ENCODE results near the gene CCDC27. TPM values are rescaled to one million over a fixed set of nuclear protein-coding genes. Genes with fewer than 3 reads are reported as not detected.
A peak's percentile ranks its signal among the peaks of the same experiment; 100 is the strongest.

CCDC27 gene
- total and polyA plus RNA-seq, 2 of the 13 experiments (the other 11 are each of a cell fraction or from before 2014, with no cell fraction given) = not detected

DNA sequence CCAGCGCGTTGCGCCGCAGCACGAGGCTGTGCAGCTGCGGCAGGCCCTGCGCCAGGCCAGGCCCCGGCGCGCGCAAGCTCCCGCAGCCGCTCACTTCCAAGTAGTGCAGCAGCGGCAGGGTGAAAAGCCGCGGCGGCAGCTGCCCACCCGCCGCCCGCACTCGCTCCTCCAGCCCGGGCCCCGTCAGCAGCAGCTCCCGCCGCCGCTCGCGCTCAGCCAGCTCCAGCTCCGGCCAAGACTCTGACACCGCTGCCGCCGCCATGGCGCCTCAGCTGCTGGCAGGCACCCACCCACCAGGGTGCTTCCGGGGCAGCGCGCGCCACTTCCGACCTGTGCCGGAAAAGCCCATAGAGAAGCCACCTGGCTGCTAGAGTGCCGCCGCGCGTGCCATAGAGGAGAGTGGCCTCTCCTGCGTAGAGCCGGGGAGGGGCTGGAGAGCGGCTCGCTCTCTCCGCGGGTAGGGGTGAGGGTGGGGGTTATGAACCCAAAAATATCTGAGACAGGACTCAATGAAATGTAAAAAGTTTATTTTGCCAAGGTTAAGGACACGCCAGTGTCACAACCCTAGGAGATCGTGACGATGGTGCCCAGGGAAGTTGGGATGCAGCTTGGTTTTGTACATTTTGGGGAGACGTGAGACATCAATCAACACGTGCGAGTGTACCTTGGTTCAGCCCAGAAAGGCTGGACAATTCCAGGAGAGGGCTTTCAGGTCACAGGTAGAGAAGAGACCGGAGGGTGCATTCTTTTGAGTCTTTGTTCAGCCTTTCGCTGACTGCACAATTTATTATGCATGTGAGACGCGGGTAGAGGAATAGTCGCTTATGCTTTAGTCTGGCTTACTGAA, 44.2 kb downstream of the CCDC27 start, which contains the start of gene LRRC47 (continued):
- TF ChIP-seq BRD4 (CRISPR knock-in tag; IDR thresholded peaks at IDR 0.05) = no peak
- no peak; the same call in 1 of the 2 replicates for TF ChIP-seq HMG20B (CRISPR knock-in tag; conservative IDR thresholded peaks at IDR 0.05)
- peak; percentile 49; the same call in 1 of the 2 replicates for TF ChIP-seq PRMT3 (CRISPR knock-in tag; IDR thresholded peaks at IDR 0.05; ENCODE audit: borderline replicate concordance, low read depth)
- TF ChIP-seq KLF12 (CRISPR knock-in tag; IDR thresholded peaks at IDR 0.05; ENCODE audit: borderline replicate concordance) = peak; percentile 93; the same call in 1 of the 2 replicates
- TF ChIP-seq ZKSCAN8 (CRISPR knock-in tag; IDR thresholded peaks at IDR 0.05; ENCODE audit: borderline replicate concordance) = no peak
- no peak for TF ChIP-seq SMARCE1 (IDR thresholded peaks at IDR 0.05; ENCODE audit: borderline replicate concordance)
- TF ChIP-seq, protein P1, sequence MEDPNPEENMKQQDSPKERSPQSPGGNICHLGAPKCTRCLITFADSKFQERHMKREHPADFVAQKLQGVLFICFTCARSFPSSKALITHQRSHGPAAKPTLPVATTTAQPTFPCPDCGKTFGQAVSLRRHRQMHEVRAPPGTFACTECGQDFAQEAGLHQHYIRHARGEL (CRISPR knock-in tag; IDR thresholded peaks at IDR 0.05) = no peak
- TF ChIP-seq, protein P2, sequence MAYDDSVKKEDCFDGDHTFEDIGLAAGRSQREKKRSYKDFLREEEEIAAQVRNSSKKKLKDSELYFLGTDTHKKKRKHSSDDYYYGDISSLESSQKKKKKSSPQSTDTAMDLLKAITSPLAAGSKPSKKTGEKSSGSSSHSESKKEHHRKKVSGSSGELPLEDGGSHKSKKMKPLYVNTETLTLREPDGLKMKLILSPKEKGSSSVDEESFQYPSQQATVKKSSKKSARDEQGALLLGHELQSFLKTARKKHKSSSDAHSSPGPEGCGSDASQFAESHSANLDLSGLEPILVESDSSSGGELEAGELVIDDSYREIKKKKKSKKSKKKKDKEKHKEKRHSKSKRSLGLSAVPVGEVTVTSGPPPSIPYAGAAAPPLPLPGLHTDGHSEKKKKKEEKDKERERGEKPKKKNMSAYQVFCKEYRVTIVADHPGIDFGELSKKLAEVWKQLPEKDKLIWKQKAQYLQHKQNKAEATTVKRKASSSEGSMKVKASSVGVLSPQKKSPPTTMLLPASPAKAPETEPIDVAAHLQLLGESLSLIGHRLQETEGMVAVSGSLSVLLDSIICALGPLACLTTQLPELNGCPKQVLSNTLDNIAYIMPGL (CRISPR knock-in tag; IDR thresholded peaks at IDR 0.05; ENCODE audit: borderline replicate concordance in 1 of 2, low read depth in 1 of 2) = peak in 1 of 2 experiments; percentile 74; a peak in 2 of 4 replicates
- TF ChIP-seq, protein P3, sequence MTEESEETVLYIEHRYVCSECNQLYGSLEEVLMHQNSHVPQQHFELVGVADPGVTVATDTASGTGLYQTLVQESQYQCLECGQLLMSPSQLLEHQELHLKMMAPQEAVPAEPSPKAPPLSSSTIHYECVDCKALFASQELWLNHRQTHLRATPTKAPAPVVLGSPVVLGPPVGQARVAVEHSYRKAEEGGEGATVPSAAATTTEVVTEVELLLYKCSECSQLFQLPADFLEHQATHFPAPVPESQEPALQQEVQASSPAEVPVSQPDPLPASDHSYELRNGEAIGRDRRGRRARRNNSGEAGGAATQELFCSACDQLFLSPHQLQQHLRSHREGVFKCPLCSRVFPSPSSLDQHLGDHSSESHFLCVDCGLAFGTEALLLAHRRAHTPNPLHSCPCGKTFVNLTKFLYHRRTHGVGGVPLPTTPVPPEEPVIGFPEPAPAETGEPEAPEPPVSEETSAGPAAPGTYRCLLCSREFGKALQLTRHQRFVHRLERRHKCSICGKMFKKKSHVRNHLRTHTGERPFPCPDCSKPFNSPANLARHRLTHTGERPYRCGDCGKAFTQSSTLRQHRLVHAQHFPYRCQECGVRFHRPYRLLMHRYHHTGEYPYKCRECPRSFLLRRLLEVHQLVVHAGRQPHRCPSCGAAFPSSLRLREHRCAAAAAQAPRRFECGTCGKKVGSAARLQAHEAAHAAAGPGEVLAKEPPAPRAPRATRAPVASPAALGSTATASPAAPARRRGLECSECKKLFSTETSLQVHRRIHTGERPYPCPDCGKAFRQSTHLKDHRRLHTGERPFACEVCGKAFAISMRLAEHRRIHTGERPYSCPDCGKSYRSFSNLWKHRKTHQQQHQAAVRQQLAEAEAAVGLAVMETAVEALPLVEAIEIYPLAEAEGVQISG (CRISPR knock-in tag; IDR thresholded peaks at IDR 0.05) = peak; percentile 100
- TF ChIP-seq, protein P4, sequence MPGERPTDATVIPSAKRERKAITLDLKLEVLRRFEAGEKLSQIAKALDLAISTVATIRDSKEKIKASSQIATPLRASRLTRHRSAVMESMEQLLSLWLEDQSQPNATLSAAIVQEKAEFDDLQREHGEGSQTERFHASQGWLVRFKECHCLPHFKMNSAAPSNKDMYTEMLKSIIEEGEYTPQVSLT (CRISPR knock-in tag; IDR thresholded peaks at IDR 0.05; ENCODE audit: borderline replicate concordance, low read depth) = no peak
- TF ChIP-seq KDM4B (CRISPR knock-in tag; IDR thresholded peaks at IDR 0.05) = peak; percentile 72; the same call in 1 of the 2 replicates
- no peak for TF ChIP-seq ZNF17 (CRISPR knock-in tag; IDR thresholded peaks at IDR 0.05)
- 0 out of 2 replicates have a peak, but pooled peaks have one; percentile 36 for TF ChIP-seq ZNF768 (CRISPR knock-in tag; IDR thresholded peaks at IDR 0.05)
- TF ChIP-seq, protein P5, sequence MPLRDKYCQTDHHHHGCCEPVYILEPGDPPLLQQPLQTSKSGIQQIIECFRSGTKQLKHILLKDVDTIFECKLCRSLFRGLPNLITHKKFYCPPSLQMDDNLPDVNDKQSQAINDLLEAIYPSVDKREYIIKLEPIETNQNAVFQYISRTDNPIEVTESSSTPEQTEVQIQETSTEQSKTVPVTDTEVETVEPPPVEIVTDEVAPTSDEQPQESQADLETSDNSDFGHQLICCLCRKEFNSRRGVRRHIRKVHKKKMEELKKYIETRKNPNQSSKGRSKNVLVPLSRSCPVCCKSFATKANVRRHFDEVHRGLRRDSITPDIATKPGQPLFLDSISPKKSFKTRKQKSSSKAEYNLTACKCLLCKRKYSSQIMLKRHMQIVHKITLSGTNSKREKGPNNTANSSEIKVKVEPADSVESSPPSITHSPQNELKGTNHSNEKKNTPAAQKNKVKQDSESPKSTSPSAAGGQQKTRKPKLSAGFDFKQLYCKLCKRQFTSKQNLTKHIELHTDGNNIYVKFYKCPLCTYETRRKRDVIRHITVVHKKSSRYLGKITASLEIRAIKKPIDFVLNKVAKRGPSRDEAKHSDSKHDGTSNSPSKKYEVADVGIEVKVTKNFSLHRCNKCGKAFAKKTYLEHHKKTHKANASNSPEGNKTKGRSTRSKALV (CRISPR knock-in tag; IDR thresholded peaks at IDR 0.05) = 0 out of 2 replicates have a peak, but pooled peaks have one; percentile 30
- TF ChIP-seq TBX2 (CRISPR knock-in tag; IDR thresholded peaks at IDR 0.05; ENCODE audit: borderline replicate concordance) = peak; percentile 76
- 0 out of 2 replicates have a peak, but pooled peaks have one; percentile 40 for TF ChIP-seq NCOA2 (CRISPR knock-in tag; IDR thresholded peaks at IDR 0.05)
- TF ChIP-seq, protein P6, sequence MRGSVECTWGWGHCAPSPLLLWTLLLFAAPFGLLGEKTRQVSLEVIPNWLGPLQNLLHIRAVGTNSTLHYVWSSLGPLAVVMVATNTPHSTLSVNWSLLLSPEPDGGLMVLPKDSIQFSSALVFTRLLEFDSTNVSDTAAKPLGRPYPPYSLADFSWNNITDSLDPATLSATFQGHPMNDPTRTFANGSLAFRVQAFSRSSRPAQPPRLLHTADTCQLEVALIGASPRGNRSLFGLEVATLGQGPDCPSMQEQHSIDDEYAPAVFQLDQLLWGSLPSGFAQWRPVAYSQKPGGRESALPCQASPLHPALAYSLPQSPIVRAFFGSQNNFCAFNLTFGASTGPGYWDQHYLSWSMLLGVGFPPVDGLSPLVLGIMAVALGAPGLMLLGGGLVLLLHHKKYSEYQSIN (CRISPR knock-in tag; IDR thresholded peaks at IDR 0.05; ENCODE audit: borderline replicate concordance) = 0 out of 2 replicates have a peak, but pooled peaks have one; percentile 12
- TF ChIP-seq HHEX (CRISPR knock-in tag; IDR thresholded peaks at IDR 0.05) = no peak
